Activated effector memory CD4-positive, alpha-beta T cell treated with anti-CD3 and anti-CD28 coated beads, Interleukin-2, amount 50 U/mL, for 16 hours (primary cell): Measurements from ENCODE around the gene TSPAN9.

Experiments used
- DNase-seq: peaks from one replicate; pipeline ENCODE4 v3.0.0-alpha.2; 2020

The TSPAN9 gene

GRCh38 chr12:3129301-3130056 is 52.3 kb downstream of the TSPAN9 start:
- no peak for DNase-seq

GRCh38 chr12:3130057-3130830 is 53.1 kb downstream of the TSPAN9 start:
- DNase-seq, result no peak

- DNase-seq, result no peak
Observed at GRCh38 chr12:3131129-3131528, 54.0 kb downstream of the TSPAN9 start.

- DNase-seq, result no peak
Observed at GRCh38 chr12:3132636-3133404, 55.6 kb downstream of the TSPAN9 start.

GRCh38 chr12:3133405-3133783 is 56.2 kb downstream of the TSPAN9 start:
- DNase-seq, result no peak

GRCh38 chr12:3134126-3134525 is 56.9 kb downstream of the TSPAN9 start:
- DNase-seq, result no peak

- no peak for DNase-seq
Observed at GRCh38 chr12:3134526-3135135, 57.5 kb downstream of the TSPAN9 start.

- peak; percentile 67 for DNase-seq
Observed at GRCh38 chr12:3135522-3136461, 58.6 kb downstream of the TSPAN9 start.

- DNase-seq, result no peak
Observed at GRCh38 chr12:3136641-3137267, 59.6 kb downstream of the TSPAN9 start.

GRCh38 chr12:3137268-3137781 is 60.1 kb downstream of the TSPAN9 start:
- DNase-seq, result no peak

GRCh38 chr12:3137814-3138445 is 60.8 kb downstream of the TSPAN9 start:
- DNase-seq, result no peak

- DNase-seq, result no peak
Observed at GRCh38 chr12:3138941-3139511, 61.8 kb downstream of the TSPAN9 start.

GRCh38 chr12:3139760-3140159 is 62.6 kb downstream of the TSPAN9 start:
- no peak for DNase-seq

GRCh38 chr12:3140284-3140683 is 63.1 kb downstream of the TSPAN9 start:
- DNase-seq, result no peak

GRCh38 chr12:3141339-3142321 is 64.5 kb downstream of the TSPAN9 start:
- DNase-seq, result no peak

GRCh38 chr12:3142386-3142785 is 65.2 kb downstream of the TSPAN9 start:
- no peak for DNase-seq

GRCh38 chr12:3144495-3144894 is 67.3 kb downstream of the TSPAN9 start:
- no peak for DNase-seq

- no peak for DNase-seq
Observed at GRCh38 chr12:3145033-3145432, 67.9 kb downstream of the TSPAN9 start.
